ENCODE results near the gene OPA3.

OPA3 gene

GRCh38 chr19:45599286-45599685 lies 14.7 kb upstream of the OPA3 start:
- H4K20me1 ChIP-seq = no peaks in the 10 kb centered on the region
- no peak overlapping the region for H3K9ac ChIP-seq
- no peak for TF ChIP-seq Cebpa-rat (IDR thresholded peaks at IDR 0.05)
- peaks cover 34% of the 10 kb centered on the region for H3K4me1 ChIP-seq
- peak overlapping the region; percentile 80 for H3K4me2 ChIP-seq
- H3K36me3 ChIP-seq = no peaks in the 10 kb centered on the region
- no peaks in the 10 kb centered on the region for H3K9me3 ChIP-seq
- no peak overlapping the region for H3K27ac ChIP-seq
- peaks cover 91% of the 10 kb centered on the region for H3K27me3 ChIP-seq
- peak overlapping the region; percentile 48 for H3K4me3 ChIP-seq

- Histone ChIP-seq H3K4me3 (peak overlapping the region; percentile 48; the same call in 1 of the 2 replicates), H3K4me1 (peaks cover 34% of the 10 kb centered on the region), H3K9ac (no peak overlapping the region), H3K36me3 (no peaks in the 10 kb centered on the region), H3K27ac (no peak overlapping the region), H3K4me2 (peak overlapping the region; percentile 80), H3K9me3 (no peaks in the 10 kb centered on the region), H3K27me3 (peaks cover 82% of the 10 kb centered on the region), H4K20me1 (no peaks in the 10 kb centered on the region)
- no peak for TF ChIP-seq Cebpa-rat (IDR thresholded peaks at IDR 0.05)
These were observed 13.8 kb upstream of the OPA3 start for GRCh38 chr19:45598267-45599001.

- Histone ChIP-seq H3K4me3 (no peak overlapping the region), H3K4me1 (peaks cover 34% of the 10 kb centered on the region), H3K9me3 (no peaks in the 10 kb centered on the region), H3K27me3 (peaks cover 73% of the 10 kb centered on the region), H3K4me2 (peak overlapping the region; percentile 80), H4K20me1 (no peaks in the 10 kb centered on the region), H3K9ac (no peak overlapping the region), H3K27ac (no peak overlapping the region), H3K36me3 (no peaks in the 10 kb centered on the region)
- no peak for TF ChIP-seq Cebpa-rat (IDR thresholded peaks at IDR 0.05)
These were observed 13.0 kb upstream of the OPA3 start for GRCh38 chr19:45597425-45598111.

GRCh38 chr19:45595814-45596213 lies 11.2 kb upstream of the OPA3 start:
- peaks cover 56% of the 10 kb centered on the region for H3K27me3 ChIP-seq
- H3K4me1 ChIP-seq = peaks cover 34% of the 10 kb centered on the region
- no peak overlapping the region for H3K9ac ChIP-seq
- no peaks in the 10 kb centered on the region for H4K20me1 ChIP-seq
- TF ChIP-seq Cebpa-rat (IDR thresholded peaks at IDR 0.05) = no peak
- H3K36me3 ChIP-seq = no peaks in the 10 kb centered on the region
- no peak overlapping the region for H3K4me2 ChIP-seq
- no peaks in the 10 kb centered on the region for H3K9me3 ChIP-seq
- no peak overlapping the region for H3K4me3 ChIP-seq
- H3K27ac ChIP-seq = no peak overlapping the region

- no peaks in the 10 kb centered on the region for H3K9me3 ChIP-seq
- H4K20me1 ChIP-seq = no peaks in the 10 kb centered on the region
- no peaks in the 10 kb centered on the region for H3K36me3 ChIP-seq
- H3K9ac ChIP-seq = no peak overlapping the region
- H3K27me3 ChIP-seq = peaks cover 33% of the 10 kb centered on the region
- TF ChIP-seq Cebpa-rat (IDR thresholded peaks at IDR 0.05) = no peak
- H3K4me1 ChIP-seq = peaks cover 16% of the 10 kb centered on the region
- H3K4me3 ChIP-seq = no peak overlapping the region
- H3K4me2 ChIP-seq = no peak overlapping the region
- H3K27ac ChIP-seq = no peak overlapping the region
These were observed 8.9 kb upstream of the OPA3 start for GRCh38 chr19:45593520-45593919.

- H3K27ac ChIP-seq = no peak overlapping the region
- H3K4me2 ChIP-seq = no peak overlapping the region
- TF ChIP-seq Cebpa-rat (IDR thresholded peaks at IDR 0.05) = no peak
- H3K27me3 ChIP-seq = peaks cover 21% of the 10 kb centered on the region
- H3K36me3 ChIP-seq = no peaks in the 10 kb centered on the region
- no peak overlapping the region for H3K9ac ChIP-seq
- no peaks in the 10 kb centered on the region for H3K9me3 ChIP-seq
- no peaks in the 10 kb centered on the region for H4K20me1 ChIP-seq
- peaks cover 16% of the 10 kb centered on the region for H3K4me1 ChIP-seq
- H3K4me3 ChIP-seq = no peak overlapping the region
These were observed 7.8 kb upstream of the OPA3 start for GRCh38 chr19:45592366-45592765.

GRCh38 chr19:45591638-45592005 lies 7.0 kb upstream of the OPA3 start:
- Histone ChIP-seq H3K36me3 (no peaks in the 10 kb centered on the region), H3K27ac (no peak overlapping the region), H3K9me3 (no peaks in the 10 kb centered on the region), H3K4me3 (no peak overlapping the region), H3K4me1 (peaks cover 17% of the 10 kb centered on the region), H3K27me3 (peaks cover 14% of the 10 kb centered on the region), H3K9ac (no peak overlapping the region), H3K4me2 (no peak overlapping the region), H4K20me1 (no peaks in the 10 kb centered on the region)
- TF ChIP-seq Cebpa-rat (IDR thresholded peaks at IDR 0.05) = no peak

- H3K27me3 ChIP-seq = peaks cover 9% of the 10 kb centered on the region; the same call in 1 of the 2 replicates
- TF ChIP-seq Cebpa-rat (IDR thresholded peaks at IDR 0.05) = no peak
- H3K4me3 ChIP-seq = no peak overlapping the region
- peaks cover 17% of the 10 kb centered on the region for H3K4me1 ChIP-seq
- no peaks in the 10 kb centered on the region for H3K36me3 ChIP-seq
- no peaks in the 10 kb centered on the region for H3K9me3 ChIP-seq
- no peak overlapping the region for H3K9ac ChIP-seq
- H4K20me1 ChIP-seq = no peaks in the 10 kb centered on the region
- no peak overlapping the region for H3K27ac ChIP-seq
- H3K4me2 ChIP-seq = no peak overlapping the region
These were observed 6.5 kb upstream of the OPA3 start for GRCh38 chr19:45591004-45591637.

- no peak for TF ChIP-seq Cebpa-rat (IDR thresholded peaks at IDR 0.05)
- Histone ChIP-seq H3K4me2 (no peak overlapping the region), H3K9ac (no peak overlapping the region), H3K9me3 (no peaks in the 10 kb centered on the region), H3K4me1 (peaks cover 20% of the 10 kb centered on the region), H4K20me1 (no peaks in the 10 kb centered on the region), H3K4me3 (no peak overlapping the region), H3K27me3 (peaks cover 2% of the 10 kb centered on the region; the same call in 1 of the 2 replicates), H3K36me3 (no peaks in the 10 kb centered on the region), H3K27ac (no peak overlapping the region)
These were observed 5.8 kb upstream of the OPA3 start for GRCh38 chr19:45590300-45591003.
